ENCODE measurements around the gene MYORG. TPM values are rescaled to one million over a fixed set of nuclear protein-coding genes. Genes with fewer than 3 reads are reported as not detected.
A peak's percentile ranks its signal among the peaks of the same experiment; 100 is the strongest.

Gene MYORG
- total RNA-seq, 4 donors from 2014 or later = 42.0 to 113 (median 66.3) TPM

DNA sequence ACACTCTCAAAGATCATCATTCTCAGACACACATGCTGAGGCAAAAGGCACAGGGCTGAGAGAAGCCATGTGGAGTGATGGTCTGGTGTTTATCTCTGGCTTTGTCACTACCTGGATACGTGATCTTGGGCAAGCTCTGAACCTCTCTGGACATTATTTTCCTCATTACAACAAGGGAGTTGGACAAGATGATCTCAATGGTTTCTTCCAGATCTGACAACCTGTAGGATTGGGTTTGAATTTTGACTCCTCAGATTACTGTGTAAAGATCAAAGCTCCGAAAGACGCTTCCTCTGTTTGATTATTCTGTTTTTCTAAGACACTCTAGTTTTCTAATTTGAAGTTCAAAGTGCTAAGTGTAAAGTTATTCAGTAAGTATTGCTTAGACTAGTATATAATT, 27.4 kb downstream of the MYORG start:
- TF ChIP-seq, protein P1, sequence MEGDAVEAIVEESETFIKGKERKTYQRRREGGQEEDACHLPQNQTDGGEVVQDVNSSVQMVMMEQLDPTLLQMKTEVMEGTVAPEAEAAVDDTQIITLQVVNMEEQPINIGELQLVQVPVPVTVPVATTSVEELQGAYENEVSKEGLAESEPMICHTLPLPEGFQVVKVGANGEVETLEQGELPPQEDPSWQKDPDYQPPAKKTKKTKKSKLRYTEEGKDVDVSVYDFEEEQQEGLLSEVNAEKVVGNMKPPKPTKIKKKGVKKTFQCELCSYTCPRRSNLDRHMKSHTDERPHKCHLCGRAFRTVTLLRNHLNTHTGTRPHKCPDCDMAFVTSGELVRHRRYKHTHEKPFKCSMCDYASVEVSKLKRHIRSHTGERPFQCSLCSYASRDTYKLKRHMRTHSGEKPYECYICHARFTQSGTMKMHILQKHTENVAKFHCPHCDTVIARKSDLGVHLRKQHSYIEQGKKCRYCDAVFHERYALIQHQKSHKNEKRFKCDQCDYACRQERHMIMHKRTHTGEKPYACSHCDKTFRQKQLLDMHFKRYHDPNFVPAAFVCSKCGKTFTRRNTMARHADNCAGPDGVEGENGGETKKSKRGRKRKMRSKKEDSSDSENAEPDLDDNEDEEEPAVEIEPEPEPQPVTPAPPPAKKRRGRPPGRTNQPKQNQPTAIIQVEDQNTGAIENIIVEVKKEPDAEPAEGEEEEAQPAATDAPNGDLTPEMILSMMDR (IDR thresholded peaks at IDR 0.05) = no peak
- no peak for TF ChIP-seq POLR2AphosphoS5 (IDR thresholded peaks at IDR 0.05)
- no peak for TF ChIP-seq POLR2A (IDR thresholded peaks at IDR 0.05)
- no peak for TF ChIP-seq EP300 (IDR thresholded peaks at IDR 0.05; ENCODE audit: low read depth)
- Histone ChIP-seq H3K4me1 (peaks cover 0 to 19% (median 6%) of the 10 kb centered on the region in 4 donors), H3K36me3 (no peaks in the 10 kb centered on the region), H3K27ac (no peak overlapping the region), H3K9me3 (no peaks in the 10 kb centered on the region), H3K27me3 (no peaks in the 10 kb centered on the region), H3K4me3 (no peak overlapping the region)
- 88 to 95% methylated on average over 3 of the region's 3 CpGs for WGBS, 2 donors (ENCODE audit: low coverage in 1 of 2)
- no peak for DNase-seq
- intact Hi-C loops (cut with DNase I; ENCODE audit: low total_unique reads) = no loop called here
- in situ Hi-C loops (cut with MboI; ENCODE audit: low pct_ligation_motif_present in 1 of 4, low pct_unique_long_range_greater_than_20kb in 1 of 4, low sequenced_read_pairs in 3 of 4) = no loop called here

DNA sequence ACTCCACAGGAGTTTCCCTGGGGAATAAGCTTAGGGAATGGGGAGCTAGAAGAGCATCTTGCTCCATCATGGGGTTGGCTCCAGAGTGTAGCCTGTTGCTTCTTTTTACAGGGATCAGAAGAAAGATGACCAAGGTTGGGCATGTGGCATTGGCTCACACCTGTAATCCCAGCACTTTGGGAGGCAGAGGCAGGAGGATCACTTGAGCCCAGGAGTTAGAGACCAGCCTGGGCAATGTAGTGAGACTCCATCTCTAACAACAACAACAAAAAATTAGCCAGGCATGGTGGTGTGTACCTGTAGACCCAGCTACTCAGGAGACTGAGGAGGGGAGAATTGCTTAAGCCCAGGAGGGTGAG, 28.9 kb downstream of the MYORG start:
- H3K4me1 ChIP-seq = peaks cover 2 to 33% (median 10%) of the 10 kb centered on the region in 4 donors
- no peaks in the 10 kb centered on the region for H3K9me3 ChIP-seq
- peaks cover 0 to 3% (median 0%) of the 10 kb centered on the region in 4 donors for H3K36me3 ChIP-seq
- in situ Hi-C loops (cut with MboI; ENCODE audit: low pct_ligation_motif_present in 1 of 4, low pct_unique_long_range_greater_than_20kb in 1 of 4, low sequenced_read_pairs in 3 of 4) = no loop called here
- no peaks in the 10 kb centered on the region for H3K27me3 ChIP-seq
- no peak for TF ChIP-seq POLR2AphosphoS5 (IDR thresholded peaks at IDR 0.05)
- TF ChIP-seq EP300 (IDR thresholded peaks at IDR 0.05; ENCODE audit: low read depth) = no peak
- TF ChIP-seq POLR2A (IDR thresholded peaks at IDR 0.05) = no peak
- TF ChIP-seq, protein P1 (IDR thresholded peaks at IDR 0.05) = no peak
- H3K27ac ChIP-seq = no peak overlapping the region
- DNase-seq = no peak
- intact Hi-C loops (cut with DNase I; ENCODE audit: low total_unique reads) = no loop called here
- H3K4me3 ChIP-seq = no peak overlapping the region

DNA sequence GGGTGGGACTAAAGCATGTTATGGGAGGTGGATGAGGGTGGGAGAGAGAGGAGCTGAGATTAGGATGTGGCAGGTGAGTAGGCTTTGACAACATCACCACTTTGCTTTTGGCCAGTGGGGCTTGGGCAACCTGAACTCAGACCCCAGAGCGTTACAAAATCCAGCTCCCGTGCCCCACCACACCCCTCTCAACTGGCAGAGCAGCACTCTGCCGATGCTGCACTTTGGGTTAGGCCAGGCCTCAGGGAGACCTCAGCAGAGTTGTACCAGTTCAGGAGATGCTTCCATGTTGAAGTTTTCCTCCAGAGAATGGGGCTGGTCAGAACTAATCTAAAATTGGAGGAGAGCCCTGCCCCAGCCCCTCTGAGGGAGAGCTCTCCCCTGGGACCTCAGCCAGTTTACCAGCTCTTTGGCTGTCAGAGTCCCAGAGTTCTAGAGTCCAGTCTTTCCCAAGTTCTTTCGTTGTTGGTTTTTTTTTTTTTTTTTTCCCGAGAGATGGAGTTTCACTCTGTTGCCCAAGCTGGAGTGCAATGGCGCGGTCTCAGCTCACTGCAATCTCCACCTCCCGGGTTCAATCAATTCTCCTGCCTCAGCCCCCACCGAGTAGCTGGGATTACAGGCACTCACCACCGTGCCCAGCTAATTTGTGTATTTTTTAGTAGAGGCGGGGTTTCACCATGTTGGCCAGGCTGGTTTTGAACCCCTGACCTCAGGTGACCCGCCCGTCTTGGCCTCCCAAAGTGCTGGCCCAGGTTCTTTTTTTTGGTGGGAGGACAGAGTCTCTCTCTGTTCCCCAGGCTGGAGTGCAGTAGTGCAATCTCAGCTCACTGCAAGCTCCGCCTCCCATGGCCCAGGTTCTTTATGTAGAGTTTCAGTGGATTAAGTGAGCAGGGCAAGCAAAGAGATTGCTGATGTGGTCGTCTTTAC, 29.6 kb downstream of the MYORG start:
- Histone ChIP-seq H3K36me3 (peaks cover 0 to 3% (median 0%) of the 10 kb centered on the region in 4 donors), H3K9me3 (no peaks in the 10 kb centered on the region), H3K27me3 (no peaks in the 10 kb centered on the region), H3K4me3 (no peak overlapping the region), H3K27ac (peak overlapping the region in 3 of 4 donors; percentile 16 to 86 (median 29)), H3K4me1 (peaks cover 3 to 38% (median 16%) of the 10 kb centered on the region in 4 donors)
- no peak for DNase-seq
- TF ChIP-seq EP300 (IDR thresholded peaks at IDR 0.05; ENCODE audit: low read depth) (no peak), POLR2AphosphoS5 (IDR thresholded peaks at IDR 0.05) (no peak), POLR2A (IDR thresholded peaks at IDR 0.05) (no peak)
- TF ChIP-seq, protein P1 (IDR thresholded peaks at IDR 0.05) = no peak
- intact Hi-C loops (cut with DNase I; ENCODE audit: low total_unique reads) = no loop called here
- 88 to 89% methylated on average over 6 to 15 of the region's 15 CpGs for WGBS, 2 donors (ENCODE audit: low coverage in 1 of 2)
- in situ Hi-C loops (cut with MboI; ENCODE audit: low pct_ligation_motif_present in 1 of 4, low pct_unique_long_range_greater_than_20kb in 1 of 4, low sequenced_read_pairs in 3 of 4) = no loop called here

DNA sequence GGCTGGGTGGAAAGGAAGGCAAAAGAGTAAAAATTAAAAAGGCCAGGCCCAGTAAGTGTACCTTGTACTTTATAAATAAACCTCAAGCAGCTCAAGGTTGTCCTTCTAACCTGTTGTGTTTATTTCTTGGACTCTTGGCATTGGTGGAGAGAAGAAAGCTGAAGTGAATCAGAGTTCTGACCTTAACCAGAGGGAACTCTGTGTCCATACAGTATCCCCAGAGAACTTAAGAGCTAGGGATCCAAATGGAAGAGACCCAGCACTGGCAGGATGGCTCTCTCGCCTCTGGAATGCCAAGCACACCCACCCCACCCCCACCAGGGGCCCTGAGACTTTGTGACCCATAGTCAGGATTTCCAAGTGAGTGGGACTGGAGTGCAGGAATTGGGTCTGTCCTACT, 33.1 kb downstream of the MYORG start:
- in situ Hi-C loops (cut with MboI; ENCODE audit: low pct_ligation_motif_present in 1 of 4, low pct_unique_long_range_greater_than_20kb in 1 of 4, low sequenced_read_pairs in 3 of 4) (no loop called here), intact Hi-C loops (cut with DNase I; ENCODE audit: low total_unique reads) (no loop called here)
- Histone ChIP-seq H3K9me3 (no peaks in the 10 kb centered on the region), H3K4me1 (peaks cover 3 to 51% (median 17%) of the 10 kb centered on the region in 4 donors), H3K4me3 (no peak overlapping the region), H3K27ac (peak overlapping the region; percentile 73 to 86 (median 76)), H3K36me3 (peaks cover 0 to 13% (median 5%) of the 10 kb centered on the region in 4 donors), H3K27me3 (no peaks in the 10 kb centered on the region)
- TF ChIP-seq POLR2A (IDR thresholded peaks at IDR 0.05) (no peak), EP300 (IDR thresholded peaks at IDR 0.05; ENCODE audit: low read depth) (no peak), POLR2AphosphoS5 (IDR thresholded peaks at IDR 0.05) (no peak)
- TF ChIP-seq, protein P1 (IDR thresholded peaks at IDR 0.05) = no peak
- DNase-seq = no peak
- WGBS, 2 donors (ENCODE audit: low coverage in 1 of 2) = 80 to 86% methylated on average over 1 of the region's 1 CpG

All from transverse colon (tissue), 4 donors.